Erythroblast (primary cell): Measurements from ENCODE around the gene SLC5A4.
"Not testable (repeated sequence)": the region's sequence is repeated elsewhere in the genome, so short reads cannot be mapped to it uniquely, and the experiment has no call there.

Source experiments
- DNase-seq, 2 experiments: peaks; one replicate each; lab custom pipeline; 2025; lab: John Stamatoyannopoulos, UW
- GATA1 ChIP-seq: IDR thresholded peaks from 2 replicates; pipeline ENCODE4 v1.6.1; 2011; ENCODE audit warnings: low read depth, mild to moderate bottlenecking, control low read depth, low read length, moderate library complexity
- POLR2A ChIP-seq: IDR thresholded peaks from 2 replicates; pipeline ENCODE4 v1.6.1; 2011; ENCODE audit warnings: mild to moderate bottlenecking, low read length

SLC5A4 gene

DNA sequence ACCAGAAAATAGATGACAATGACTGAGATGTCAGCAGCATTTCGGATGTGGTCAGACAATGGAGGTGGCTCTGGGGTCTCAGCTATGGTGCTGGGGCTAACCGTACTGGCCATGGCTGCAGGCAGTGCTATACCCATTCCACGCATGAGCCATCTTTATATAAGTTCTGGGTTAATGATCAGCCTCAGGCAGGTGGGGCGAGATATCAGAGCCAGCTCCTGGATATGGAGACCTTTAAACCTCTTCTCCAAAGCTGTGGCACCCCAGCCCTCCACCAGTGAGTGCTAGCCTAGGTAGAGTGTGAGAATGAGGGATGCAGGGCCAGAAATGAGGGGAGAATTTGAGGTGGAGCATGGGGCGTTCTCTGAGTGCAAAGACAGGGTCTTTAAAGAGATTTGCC lies at the start of gene SLC5A4:
Gene SLC5A4 (minus strand): TSS at position 131 of the 400 bp plus-strand sequence. CDS start 18 bp downstream, at position 113.
- no peak for DNase-seq
- TF ChIP-seq GATA1 = no peak
- no peak for TF ChIP-seq POLR2A

DNA sequence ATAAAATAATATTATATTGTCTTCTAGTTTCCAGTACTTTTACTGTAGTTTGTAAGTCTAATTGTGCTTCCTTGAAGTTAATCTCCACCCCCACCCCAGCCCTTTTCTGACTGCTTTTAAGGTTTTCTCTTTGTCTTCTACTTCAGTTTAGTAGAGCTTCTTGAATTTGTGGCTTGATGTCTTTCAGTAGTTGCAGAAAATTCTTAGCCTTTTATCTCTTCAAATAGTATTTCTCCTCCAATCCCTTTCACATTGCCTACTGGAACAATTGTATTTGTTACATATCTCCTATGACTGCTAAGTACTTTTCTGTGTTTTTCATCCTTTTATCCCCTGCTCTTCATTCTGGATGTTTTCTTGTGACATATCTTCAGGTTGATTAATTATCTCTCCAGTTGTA lies 38.8 kb upstream of the SLC5A4 start:
- DNase-seq = not testable (repeated sequence)

DNA sequence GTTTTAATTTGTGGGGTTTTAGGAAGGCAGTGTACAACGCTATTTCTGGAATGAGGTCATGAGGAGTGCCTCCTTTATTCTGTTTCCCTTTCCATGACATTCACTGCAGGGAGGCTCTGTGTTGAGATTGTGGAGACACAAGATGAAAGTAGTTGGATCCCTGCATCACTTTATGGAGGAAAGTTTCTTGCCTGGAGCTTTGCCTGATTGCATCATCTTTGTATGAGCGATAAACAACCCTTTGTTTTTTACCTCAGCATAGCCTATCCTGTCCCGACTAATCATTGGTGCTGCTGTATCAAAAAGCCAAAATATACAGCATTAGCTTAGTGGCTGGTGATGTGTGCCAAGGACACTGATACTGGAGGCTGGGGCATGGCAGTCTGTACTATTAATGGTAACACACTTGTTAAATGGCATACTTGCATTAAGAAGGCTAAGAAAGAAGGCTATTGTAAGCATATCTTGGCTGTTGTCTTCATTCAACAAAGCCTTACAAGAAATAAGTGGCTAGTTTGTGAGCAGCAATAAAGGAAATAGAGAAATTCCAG lies 31.2 kb upstream of the SLC5A4 start:
- TF ChIP-seq GATA1 (no peak), POLR2A (no peak)
- DNase-seq = no peak

DNA sequence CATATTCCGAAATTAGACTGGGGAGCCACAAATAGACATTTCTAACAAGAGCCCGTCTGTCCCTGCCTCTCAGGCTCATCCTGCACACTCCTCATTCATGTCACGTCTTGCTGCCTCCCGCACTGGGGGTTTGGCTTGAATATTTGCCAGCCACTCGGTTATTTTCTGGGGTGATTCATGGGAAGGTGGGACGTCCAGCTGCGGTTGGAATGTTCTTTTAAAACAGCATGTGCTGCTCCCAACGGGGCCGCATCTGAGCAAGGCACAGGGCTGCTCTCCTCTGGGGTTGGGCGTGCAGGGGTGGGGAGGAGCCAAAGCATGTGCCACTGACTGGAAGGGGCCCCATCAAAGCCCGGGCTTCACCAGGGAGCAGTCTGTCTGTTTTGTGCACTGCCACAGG lies 25.9 kb upstream of the SLC5A4 start:
- TF ChIP-seq GATA1 = no peak
- no peak for DNase-seq

GRCh38 chr22:32275353-32275752 lies 20.2 kb upstream of the SLC5A4 start:
- not testable (repeated sequence) for DNase-seq

DNA sequence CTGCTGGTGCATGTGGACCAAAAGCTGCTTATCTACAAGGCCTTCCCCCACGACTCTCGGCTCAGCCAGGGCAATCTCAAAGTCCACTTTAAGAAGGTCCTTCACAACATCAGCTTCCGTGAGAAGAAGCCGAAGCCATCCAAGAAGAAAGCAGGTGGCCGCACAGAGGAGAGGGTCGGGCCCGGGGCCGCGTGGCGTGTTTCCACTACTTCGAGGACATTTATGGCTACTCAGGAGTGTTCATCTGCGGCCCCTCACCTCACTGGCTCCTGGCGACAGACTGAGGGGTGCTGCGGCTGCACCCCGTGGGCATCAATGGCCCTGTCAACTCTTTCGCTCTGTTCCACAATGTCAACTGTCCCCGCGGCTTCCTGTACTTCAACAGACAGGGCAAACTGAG lies 16.2 kb upstream of the SLC5A4 start:
- TF ChIP-seq GATA1 (no peak), POLR2A (no peak)
- no peak for DNase-seq

GRCh38 chr22:32270641-32271369 lies 15.7 kb upstream of the SLC5A4 start:
- no peak for TF ChIP-seq GATA1
- TF ChIP-seq POLR2A = no peak
- DNase-seq = no peak

DNA sequence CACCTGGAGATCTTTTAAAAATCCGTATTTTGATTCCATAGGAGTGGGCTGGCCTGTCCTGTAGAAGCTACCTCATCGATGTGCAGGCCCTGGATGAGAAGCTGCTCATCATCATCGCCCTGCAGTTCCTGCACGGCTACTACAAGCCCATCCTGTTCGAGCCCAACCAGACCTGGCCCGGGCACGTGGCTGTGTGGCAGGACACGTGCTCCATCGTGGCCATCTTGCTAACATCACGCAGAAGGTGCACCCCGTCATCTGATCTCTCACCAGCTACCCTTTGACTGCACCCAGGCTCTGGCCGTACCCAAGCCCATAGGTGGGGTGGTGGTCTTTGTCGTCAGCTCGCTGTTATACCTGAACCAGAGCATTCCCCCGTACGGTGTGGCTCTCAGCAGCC lies 14.2 kb upstream of the SLC5A4 start:
- no peak for DNase-seq
- no peak for TF ChIP-seq POLR2A
- TF ChIP-seq GATA1 = no peak

DNA sequence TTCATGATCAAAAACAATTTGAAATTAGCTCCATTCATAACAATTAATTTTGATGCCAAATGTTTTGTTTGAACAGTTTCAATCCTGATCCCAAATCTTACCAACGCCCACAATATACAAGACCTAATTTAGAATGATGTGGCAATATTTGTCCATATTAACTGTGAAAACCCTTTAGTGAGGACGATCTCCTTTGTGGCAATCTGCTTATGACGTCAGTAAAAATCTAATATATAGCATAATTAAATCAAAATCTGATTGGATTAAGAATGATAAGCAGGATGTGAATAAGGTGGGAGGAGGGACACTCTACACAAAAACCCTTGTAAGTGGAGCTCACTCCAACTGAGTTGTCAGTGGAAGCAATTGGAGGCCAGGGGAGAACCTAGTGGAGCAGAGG lies 11.9 kb upstream of the SLC5A4 start:
- TF ChIP-seq POLR2A (no peak), GATA1 (no peak)
- DNase-seq = no peak

GRCh38 chr22:32265882-32266767 lies 11.0 kb upstream of the SLC5A4 start:
- TF ChIP-seq POLR2A = no peak
- no peak for TF ChIP-seq GATA1
- DNase-seq = peak; percentile 61 to 80

DNA sequence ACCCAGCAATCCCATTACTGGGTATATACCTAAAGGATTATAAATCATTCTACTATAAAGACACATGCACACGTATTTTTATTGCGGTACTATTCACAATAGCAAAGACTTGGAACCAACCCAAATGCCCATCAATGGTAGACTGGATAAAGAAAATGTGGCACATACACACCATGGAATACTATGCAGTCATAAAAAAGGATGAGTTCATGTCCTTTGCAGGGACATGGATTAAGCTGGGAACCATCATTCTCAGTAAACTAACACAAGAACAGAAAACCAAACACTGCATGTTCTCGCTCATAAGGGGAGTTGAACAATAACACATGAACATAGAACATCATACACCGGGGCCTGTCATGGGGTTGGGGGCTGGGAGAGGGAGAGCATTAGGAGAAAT lies 8.5 kb upstream of the SLC5A4 start:
- not testable (repeated sequence) for DNase-seq

DNA sequence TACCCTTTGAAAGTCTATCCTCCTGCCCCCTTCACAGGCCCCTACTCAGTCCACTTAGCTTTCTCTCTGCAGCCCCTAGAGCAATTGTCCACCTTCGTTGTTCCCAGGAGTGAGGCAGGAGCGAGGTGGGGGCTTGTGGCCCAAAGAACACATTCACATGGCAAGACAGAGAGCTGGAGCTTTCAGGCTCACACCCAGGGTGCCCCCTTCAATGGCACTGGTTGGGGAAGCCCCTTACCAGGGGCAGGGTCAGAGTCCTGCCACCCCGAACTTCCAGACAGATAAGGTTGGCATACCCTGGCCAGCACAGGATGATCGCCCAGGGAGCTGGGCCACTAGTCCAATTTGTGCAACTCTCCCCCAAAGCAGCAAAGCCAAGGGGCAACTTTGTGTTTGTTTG lies 6.2 kb upstream of the SLC5A4 start:
- TF ChIP-seq GATA1 = no peak
- TF ChIP-seq POLR2A = no peak
- no peak for DNase-seq

DNA sequence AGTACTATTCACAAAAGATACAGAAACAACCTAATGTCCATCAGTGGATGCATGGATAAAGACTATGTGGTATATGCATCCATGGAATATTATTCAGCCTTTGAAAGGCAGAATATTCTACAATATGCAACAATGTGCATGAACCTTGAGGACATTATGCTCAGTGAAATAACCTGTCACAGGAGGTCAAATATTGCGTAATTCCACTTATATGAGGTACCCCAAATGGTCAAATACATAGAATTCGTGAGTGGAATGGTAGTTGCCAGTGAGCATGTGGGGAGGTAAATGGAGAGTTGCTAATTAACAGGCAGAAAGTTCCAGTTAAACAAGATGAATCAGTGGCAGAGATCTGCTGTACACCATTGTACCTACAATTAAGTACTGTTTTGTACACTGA lies 3.6 kb upstream of the SLC5A4 start:
- TF ChIP-seq POLR2A (no peak), GATA1 (no peak)
- DNase-seq = no peak

DNA sequence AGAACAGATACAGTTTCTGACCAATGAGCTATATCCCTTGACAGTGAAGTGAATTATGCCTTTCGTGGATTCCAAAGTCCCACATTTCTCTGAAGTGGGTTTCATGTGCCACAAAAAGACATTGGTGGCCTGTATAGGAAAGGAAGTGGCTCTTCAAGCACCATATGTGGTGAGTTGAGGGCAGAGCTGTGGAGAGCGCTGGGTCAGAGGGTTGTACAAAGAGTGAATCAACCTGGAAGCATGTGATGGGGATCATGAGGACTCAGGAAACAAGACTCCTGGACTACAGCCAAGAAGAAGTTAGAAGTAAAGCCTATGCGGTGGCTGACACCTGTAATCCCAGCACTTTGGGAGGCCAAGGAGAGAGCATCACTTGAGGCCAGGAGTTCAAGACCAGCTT lies 579 bp upstream of the SLC5A4 start:
- no peak for DNase-seq
- TF ChIP-seq GATA1 = no peak
- no peak for TF ChIP-seq POLR2A

GRCh38 chr22:32249231-32249630 lies 5.9 kb downstream of the SLC5A4 start:
- no peak for TF ChIP-seq GATA1
- TF ChIP-seq POLR2A = no peak
- no peak for DNase-seq
